ENCODE data around the gene NKX2-4. TPM values are rescaled to one million over a fixed set of nuclear protein-coding genes. Genes with fewer than 3 reads are reported as not detected.

The NKX2-4 gene
- not detected in 2 replicates for total RNA-seq

GRCh38 chr20:21397341-21398108 is at the start of gene NKX2-4:
Gene NKX2-4 (minus strand): TSS chr20:21397526. CDS start chr20:21397399, 127 bp downstream.

Small RNA genes within 50 kb of the gene (small RNA-seq; reads per million reads assigned to genes)
- gene RN7SKP140 = not detected

Other genes with a start within 250 kb of the NKX2-4 start
- 126 and 135 TPM in 2 replicates for gene XRN2, start 94.2 kb downstream of the NKX2-4 start, total RNA-seq
- not detected in 2 replicates for gene NKX2-2, start 116.5 kb upstream of the NKX2-4 start, total RNA-seq

Data from thoracic aorta endothelial cell (primary cell).